HG03575 (cell line): ENCODE results near the gene GNAZ.

Source experiments
- ATAC-seq: cut with Tn5 transposase; IDR thresholded peaks from one replicate; pipeline ENCODE4 v1.9.1; 2021; ENCODE audit not compliant: unreplicated experiment, insufficient number of reproducible peaks, low FRiP score; ENCODE audit errors: extremely low read depth

Gene GNAZ

GRCh38 chr22:23113847-23114720 is 43.8 kb downstream of the GNAZ start:
- ATAC-seq, result no peak

- no peak for ATAC-seq
Observed at GRCh38 chr22:23114721-23115020, 44.4 kb downstream of the GNAZ start.

DNA sequence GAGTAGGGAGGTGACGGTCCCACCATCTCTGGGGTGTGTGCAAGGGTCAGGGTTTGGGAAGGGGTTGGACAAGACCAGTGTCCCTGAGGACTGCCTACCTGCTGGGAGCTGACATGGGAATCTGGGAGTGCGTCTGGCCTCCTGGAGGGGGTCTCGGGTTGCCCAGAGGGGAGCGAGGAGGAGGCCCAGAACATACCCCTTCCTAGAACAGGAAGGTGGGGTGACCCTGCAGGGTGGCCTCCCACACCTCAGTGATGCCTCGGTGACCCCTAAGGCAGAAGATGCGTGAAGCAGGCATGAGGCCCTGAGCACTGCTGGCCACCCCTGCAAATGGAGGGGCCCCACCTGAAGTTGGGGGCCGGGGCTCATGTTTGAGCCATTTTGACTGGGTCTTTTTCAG is 45.0 kb downstream of the GNAZ start:
- no peak for ATAC-seq

- ATAC-seq, result no peak
Observed at GRCh38 chr22:23115825-23116494, 45.6 kb downstream of the GNAZ start.

DNA sequence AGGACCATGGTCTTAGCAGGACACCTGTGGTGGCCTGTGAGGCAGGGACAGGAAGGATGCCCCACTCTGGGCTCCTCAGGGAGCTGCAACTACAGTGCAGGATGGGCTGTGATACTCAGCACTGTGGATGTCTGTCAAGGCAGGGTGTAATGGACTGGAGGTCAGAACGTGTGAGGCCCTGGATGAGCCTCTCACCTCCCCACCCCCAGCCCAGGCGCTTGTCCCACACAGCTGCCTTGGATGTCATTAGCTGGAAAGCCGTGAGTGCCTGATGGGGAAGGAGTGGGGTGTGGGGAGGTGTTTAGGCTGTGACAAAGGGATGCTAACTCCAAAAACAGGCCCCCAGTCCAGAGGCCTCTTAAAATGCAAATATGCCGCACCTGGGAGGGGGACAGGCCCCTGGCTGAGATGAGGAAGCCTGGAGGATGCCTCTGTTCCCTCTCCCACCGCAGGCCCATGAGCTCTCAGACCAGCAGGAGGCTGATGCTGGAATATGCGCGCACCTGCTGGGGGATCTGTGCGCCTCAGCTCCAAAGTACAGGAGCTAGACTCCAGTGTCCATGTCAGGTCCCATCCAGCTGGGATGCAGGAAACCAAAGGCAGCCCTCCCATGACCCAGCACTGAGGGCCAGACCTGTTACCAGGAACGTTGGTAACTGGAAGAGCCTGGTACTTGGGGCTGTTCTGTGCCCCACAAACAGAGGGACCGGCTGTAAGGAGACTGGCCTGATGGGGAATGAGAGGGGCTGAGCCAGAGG is 46.4 kb downstream of the GNAZ start:
- ATAC-seq, result no peak

DNA sequence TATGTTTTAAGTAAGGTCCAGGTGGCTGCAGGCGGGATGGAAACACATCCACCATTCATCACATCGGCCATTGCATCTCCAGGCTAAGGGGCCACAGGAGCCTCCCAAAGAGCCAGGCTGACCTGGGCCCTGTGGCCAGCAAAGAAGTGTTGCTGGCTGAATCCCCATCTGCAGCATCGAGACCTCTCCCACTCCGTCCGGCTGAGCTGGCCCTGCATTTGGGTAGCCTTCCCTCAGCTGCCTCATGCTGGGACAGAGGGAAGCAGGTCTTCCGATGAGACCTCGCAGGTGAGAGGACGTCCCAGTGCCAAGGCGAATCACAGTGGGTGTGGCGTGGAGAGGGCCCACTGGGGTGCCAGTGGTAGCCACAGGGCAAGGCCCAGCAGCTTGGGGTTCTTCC is 47.0 kb downstream of the GNAZ start:
- no peak for ATAC-seq

GRCh38 chr22:23117891-23118646 is 47.8 kb downstream of the GNAZ start:
- no peak for ATAC-seq

- ATAC-seq, result no peak
Observed at GRCh38 chr22:23118647-23119493, 48.6 kb downstream of the GNAZ start.

DNA sequence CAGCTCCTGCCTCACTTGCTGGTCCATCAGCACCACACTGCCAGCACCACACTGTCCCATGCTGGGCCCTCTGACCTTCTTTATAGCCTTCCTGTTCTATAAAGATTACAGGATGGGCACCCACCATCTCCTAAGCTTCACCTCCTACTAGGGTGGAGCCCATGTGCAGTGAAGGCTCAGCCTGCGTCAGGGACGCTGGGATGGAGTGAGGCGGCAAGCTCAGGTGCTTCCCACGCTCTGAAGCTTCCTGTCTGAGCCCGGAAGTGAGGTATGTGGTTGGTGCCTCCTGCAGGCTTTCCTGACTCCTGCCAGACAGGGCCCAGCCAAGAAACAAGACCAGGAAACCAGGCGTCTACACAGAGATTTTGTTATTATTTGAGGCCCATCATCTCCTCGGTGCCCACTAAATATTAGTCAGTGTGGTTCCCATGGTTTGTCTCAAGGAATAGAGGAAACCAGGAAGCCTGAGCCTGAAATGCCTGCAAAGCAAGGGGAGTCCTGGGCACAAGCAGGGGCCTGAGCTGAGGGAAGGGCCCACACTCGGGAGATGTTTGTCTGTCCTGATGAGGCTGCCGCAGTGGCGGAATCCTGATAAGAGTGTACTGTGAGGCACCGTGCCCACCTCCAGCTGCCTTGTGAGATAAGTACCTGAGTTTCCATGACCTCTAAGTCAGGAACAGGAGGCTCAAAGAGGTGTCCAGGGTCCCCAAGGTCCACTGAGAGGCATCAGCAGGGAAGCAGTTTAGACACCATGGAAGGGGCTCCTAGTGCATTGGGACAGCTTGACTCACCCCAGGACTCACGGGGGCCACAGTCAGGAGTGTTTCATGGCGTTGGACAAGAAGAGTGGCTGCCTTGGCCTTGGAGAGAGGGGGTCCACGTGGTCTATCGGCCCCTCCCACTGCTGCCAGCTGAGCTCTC is 49.4 kb downstream of the GNAZ start:
- no peak for ATAC-seq

DNA sequence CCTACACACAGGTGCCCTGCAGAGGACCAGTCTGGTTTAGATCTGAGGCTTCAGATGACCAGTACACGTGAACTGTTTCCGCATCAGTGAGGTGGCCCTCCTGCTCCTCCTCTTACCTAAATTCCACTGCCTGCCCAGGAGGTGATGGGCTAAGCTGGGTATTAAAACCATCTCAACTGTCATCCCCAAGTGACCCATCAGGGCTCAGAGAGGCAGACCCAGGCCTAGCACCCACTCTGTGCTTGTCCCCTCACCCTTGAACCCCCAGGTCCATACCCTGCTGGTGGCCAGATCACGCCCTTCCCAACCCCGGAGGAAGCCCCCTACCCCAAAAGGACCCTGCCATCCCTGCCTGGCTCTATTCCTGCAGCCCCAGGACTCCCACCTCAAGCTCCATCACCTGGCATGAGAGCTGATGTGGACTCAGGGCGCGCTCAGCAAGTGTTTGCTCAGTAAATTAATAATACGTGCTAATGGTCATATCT is 50.1 kb downstream of the GNAZ start:
- ATAC-seq, result no peak

GRCh38 chr22:23121000-23121421 is 50.7 kb downstream of the GNAZ start:
- ATAC-seq, result no peak

GRCh38 chr22:23121424-23121823 is 51.1 kb downstream of the GNAZ start:
- ATAC-seq, result no peak

DNA sequence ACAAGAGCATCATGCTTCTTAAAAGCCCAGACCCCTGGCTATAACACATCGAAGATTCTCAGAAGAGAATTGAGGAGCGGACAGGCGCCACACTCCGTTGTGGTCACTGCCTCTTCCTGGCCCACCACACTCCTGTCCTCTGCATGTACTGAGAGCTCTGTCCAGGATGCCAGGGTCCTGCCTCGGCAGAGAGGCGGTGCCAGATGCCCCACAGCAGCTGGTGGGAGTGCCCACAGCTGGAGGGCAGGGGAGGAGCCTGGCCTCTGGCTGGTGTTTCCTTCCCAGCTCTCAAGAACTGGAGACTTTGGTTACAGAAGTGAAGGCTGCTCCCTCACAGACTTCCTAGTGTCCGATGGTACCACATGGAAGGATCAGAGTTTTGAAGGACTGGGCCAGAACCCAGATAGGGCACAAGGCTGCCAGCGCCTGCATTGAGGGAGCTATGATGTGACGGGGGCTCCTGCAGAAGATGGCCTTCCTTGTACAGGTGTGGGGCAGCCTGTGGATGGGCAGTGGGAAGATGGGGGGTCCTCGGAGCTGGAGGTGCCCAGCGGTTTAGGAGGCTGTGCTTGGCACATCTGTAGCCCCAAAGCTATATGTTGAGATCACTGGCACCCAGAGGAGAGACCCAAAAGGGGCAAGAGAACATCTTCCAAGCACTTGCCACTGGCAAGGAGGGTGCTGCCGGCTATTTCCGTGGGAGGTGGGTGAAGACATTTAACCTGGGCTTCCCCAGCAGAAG is 52.1 kb downstream of the GNAZ start:
- ATAC-seq, result no peak

GRCh38 chr22:23122992-23123803 is 52.9 kb downstream of the GNAZ start:
- no peak for ATAC-seq

DNA sequence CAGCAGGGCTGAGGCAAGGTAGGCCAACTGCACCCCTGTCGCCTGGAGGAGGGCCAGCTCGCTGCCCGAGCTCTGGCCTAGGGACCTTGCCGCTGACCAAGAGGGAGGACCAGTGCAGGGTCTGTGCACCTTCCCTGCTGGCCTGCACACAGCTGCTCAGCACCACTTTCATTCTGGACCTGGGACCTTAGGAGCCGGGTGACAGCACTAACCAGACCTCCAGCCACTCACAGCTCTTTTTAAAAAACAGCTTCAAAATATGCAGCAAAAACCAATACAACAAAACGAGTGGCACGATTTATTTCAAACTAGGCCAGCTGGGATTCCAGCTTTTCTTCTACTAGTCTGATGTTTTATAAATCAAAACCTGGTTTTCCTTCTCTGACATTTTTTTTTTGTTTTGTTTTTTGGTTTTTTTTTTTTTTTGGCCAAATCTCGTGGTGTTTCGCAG is 53.5 kb downstream of the GNAZ start:
- ATAC-seq, result no peak
